Stimulated activated CD4-positive, alpha-beta T cell treated with anti-CD3 and anti-CD28 coated beads, TNF-alpha, amount 100 ng/mL, for 24 hours (primary cell): ENCODE measurements around the gene PARD3B.
"Not testable (repeated sequence)": the region's sequence is repeated elsewhere in the genome, so short reads cannot be mapped to it uniquely, and the experiment has no call there.

Source experiments
- DNase-seq, 3 experiments: peaks; one replicate each; pipeline ENCODE4 v3.0.0-alpha.2; 2020; ENCODE audit warnings: low read depth in 3 of 3

The PARD3B gene

DNA sequence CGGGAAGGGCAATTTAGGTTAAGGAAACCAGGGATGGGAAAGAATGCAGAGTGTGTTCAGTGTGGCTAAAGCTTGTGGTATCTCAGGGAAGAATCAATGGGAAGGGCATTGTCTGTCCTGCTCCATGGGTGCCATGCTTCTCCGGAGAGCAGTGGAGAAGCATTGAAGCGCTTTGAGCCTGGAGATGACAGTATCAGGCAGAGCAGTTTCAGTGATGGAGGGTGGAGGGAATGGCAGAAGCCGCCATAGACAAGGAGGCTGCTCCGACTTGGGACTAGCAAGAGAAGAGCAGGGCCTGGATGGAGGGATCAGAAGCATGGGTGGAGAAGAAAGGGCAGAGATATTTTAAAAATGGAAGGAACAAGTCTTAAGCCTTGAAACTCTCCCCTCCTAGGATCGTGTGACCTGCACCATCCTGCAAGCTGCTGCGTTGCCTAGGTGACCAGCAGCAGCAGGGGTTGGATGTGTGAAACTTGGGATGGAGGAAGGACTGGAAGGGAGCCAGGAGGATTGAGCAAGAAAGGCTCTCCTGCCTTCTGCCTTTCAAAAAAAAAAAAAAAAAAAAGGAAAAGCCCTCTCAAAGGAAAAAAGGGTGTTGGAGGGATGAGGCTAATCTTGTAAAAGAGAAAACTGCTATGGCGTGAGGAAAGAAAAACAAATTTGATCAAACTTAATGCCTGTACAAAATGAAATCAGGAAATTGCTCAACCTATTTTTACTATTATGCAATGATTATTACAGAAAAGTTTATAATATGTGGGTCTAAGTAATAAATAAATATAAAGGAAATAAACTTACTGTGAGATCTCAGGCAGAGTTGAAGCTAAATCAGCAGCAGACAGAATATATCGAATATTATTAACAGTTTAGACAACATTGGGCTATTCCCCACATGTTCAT is 643.2 kb downstream of the PARD3B start:
- no peak for DNase-seq

- no peak for DNase-seq
Measured at GRCh38 chr2:205189301-205189700, 644.0 kb downstream of the PARD3B start.

DNA sequence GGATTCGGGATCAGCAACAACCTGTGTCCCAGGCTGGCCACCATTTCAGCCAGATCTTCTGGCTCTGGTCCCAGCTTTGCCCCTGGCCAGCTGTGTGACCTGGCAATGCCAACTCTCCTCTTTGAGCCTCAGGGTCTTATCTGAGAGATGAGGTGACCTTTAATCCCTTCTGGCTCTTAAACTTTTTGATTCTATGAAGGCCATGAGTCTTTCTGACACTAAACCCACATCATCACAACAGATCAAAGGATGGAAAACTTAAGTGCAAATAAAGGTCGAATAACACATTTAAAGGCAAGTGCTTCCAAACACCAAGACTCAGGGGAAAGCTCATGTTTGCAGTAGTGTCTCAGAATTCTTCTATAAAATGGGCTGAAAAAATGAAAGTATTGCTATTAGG is 645.3 kb downstream of the PARD3B start:
- no peak for DNase-seq

DNA sequence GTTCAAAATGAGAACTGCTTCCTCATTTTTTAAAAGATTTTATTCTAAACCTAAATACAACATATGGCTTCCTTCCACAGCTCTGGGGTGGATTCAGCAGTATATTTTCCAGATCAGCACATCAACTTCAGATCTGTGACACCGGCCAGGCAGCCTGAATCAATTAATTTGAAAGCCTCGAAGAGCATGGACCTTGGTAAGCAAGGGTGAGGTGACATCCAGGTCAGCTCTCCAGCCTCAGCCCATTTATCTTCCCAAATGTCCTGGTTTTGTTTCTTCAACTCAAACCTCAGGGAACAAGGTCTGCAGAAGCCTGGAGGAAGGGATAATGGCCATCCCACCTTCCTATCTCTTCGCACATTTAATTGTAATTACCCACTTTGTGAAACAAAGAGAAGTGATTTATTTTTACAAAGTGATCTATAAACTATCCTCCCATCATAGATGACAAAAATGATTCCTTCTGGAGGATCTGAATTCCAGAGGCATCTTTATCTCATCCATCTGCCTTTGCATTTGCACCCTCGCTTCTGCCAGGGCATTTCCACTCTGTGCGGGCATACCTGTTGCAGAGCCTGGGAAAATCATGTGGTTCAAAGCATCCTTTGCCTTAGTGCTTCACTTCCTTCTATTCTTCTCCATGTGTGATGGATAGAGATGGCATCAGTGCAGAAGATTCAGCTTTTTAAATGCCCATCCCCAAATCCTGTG is 648.0 kb downstream of the PARD3B start:
- no peak for DNase-seq

GRCh38 chr2:205193836-205194228 is 648.6 kb downstream of the PARD3B start:
- DNase-seq: no peak

DNA sequence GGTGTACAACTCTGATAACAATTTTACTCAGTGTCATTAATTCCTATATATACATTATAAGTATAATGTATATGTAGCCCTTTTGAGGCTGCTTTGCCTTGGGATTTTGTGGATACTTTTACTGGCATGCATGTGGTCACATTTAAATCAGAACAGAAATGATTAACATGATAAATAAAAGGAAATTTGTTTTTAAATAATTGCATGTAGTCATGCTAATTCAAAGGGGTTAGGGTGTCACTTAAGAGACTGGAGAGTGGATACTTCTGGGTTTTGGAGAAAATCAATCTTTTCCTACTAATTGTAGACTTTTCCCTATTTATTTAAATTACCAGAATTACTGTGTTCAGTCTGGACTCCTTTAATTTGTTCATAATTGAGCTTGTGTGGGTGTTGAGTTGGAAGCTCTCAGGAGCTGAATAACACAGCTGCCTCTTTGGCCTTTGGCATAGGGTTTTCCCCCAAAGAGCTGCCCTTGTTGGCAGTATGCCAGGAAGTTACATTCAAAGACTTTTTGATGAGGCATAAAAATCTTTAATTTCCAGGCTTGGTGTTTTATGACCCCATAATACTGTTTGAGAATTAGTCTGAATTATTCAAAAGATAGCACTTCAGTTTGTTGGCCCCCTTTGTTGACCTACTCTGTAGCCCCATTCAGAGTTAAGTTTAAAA is 652.3 kb downstream of the PARD3B start:
- DNase-seq: no peak

DNA sequence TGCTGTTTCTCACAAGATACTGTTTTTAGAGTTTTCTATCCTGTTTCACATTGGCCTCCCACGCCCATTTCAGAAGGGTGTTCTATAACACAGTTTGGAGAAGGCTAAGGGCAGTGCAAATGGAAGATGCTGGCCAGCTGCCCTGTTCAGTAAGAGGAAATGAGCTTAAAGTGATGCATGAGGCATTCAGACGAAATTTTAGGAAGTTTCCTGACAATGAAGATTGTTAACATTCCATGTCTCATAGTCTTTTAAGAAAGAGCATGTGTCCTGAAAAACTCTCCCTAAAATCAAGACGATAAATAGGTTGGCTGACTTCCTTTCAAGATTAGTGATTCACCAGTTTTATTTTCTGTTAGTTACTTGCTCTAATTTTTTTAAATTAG is 652.9 kb downstream of the PARD3B start:
- no peak for DNase-seq

- DNase-seq: no peak
Measured at GRCh38 chr2:205199165-205199850, 654.0 kb downstream of the PARD3B start.

- no peak for DNase-seq
Measured at GRCh38 chr2:205210494-205210893, 665.2 kb downstream of the PARD3B start.

GRCh38 chr2:205212357-205212756 is 667.1 kb downstream of the PARD3B start:
- DNase-seq: no peak

DNA sequence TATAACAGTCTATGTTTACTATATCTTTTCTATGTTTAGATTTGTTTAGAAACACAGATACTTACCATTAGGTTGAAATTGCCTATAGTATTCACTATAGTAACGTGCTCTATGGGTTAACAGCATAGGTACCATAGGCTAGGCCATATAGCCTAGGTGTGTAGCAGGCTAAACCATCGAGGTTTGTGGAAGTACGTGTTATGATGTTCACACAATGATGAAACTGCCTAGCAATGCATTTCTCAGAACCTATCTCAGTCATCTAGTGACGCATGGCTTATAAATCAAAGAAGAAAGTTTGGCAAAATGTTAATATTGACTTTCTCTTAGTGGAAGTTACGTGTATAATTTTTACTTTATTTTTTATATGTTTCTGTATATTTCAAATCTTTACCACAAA is 670.8 kb downstream of the PARD3B start:
- DNase-seq: no peak

- no peak for DNase-seq
Measured at GRCh38 chr2:205216580-205216979, 671.3 kb downstream of the PARD3B start.

DNA sequence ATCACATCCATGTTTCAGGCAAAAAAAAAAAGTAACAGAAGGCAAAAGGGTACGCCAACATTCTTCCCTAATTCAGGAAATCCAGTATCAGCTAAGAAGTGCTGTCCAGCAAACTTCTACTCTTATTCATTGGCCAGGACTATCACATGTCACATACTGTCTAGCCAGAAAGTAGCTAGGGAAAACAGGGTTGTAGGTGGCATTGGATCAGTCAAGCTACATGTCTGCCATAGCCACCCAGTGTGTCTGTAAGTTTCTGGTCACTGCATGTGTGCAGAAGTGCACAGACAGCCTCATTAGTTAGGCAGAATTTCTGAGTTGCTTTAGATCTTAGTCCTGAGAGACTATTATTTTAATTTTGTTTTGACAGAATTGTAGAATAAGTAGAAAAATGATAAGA is 671.7 kb downstream of the PARD3B start:
- DNase-seq: no peak

- no peak for DNase-seq
Measured at GRCh38 chr2:205218056-205218455, 672.8 kb downstream of the PARD3B start.

DNA sequence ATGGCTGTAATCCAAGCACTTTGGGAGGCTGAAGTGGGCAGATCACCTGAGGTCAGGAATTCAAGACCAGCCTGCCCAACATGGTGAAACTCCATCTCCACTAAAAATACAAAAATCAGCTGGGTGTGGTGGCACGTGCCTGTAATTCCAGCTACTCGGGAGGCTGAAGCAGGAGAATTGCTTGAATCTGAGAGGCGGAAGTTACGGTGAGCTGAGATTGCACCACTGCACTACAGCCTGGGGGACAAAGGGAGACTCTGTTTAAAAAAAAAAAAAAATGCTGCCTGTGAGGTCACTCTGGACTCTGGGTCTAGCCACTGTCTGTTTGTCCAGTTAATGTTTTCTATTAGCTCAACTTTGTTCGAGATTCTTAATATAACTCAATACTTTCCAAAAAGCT is 673.5 kb downstream of the PARD3B start:
- DNase-seq: not testable (repeated sequence)

DNA sequence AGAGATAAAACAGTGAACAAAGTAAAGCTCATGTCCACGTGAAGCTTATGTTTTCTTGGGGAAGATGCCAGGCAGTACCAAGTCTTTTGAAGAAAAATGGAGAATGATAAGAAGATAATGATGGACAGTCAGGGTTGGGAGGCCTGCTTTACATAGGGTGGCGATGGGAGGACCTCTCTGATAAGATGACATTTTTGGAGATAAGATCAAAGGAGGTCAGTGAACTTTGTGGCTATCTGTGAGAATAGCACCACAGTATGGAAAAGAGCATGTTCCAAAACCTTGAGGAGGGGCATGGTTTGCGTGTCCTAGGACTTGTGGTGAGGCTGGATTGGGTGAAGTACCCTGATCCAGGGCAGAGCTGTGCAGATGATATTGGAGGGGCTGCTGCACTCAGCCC is 675.3 kb downstream of the PARD3B start:
- no peak for DNase-seq

DNA sequence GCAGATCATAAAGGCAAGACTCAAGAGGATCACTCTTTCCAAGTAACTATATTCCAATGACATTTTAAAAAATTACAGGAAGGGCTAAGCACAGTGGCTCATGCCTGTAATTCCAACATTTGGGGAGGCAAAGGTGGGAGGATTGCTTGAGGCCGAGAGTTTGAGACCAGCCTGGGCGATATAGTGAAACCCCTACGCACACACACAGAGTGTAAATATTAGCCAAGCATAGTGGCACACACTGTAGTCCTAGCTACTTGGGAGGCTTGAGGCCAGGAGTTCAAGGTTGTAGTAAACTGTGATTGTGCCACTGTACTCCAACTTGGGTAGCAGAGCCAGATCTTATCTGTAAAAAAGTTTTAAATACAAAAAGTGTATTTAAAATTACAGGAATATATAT is 686.8 kb downstream of the PARD3B start:
- no peak for DNase-seq

- DNase-seq: no peak
Measured at GRCh38 chr2:205235434-205235833, 690.2 kb downstream of the PARD3B start.

DNA sequence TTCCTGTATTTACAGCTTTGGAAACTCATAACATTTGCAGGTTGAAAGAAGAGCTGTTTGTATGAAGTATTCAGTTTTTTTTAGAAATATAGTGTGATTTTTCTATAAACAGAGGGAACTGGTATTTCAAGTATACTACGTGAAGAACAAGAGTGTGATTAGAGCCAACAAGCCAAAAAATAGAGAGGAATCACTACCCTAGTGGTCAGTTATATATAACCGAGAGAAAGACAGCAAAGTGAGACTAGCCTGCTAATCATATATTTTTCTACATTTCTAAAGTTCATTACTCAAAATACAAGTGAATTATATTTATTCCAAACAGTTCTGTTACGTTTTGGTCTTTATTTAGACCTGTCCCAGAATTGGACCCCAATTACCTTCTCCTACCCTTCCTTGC is 692.2 kb downstream of the PARD3B start:
- no peak for DNase-seq

DNA sequence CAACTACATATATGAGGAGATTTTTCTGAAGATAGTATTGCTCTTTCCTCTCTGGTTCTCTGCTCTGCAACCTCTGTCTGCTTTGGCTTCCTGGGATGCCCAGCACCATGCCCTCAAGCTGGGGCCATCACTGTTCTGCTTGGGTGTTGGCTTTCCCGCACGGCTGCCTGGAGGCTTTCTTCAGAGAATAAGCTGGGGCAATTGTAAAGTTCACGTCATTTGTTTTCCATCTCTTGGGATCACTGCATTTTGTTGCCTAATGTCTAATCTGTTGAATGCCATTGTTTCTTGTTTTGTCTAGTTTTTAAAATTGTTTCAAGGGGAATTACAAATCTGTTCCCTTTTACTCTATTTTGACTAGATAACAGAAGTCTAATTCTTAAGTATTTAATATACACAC is 699.7 kb downstream of the PARD3B start:
- DNase-seq: no peak

GRCh38 chr2:205245652-205246051 is 700.4 kb downstream of the PARD3B start:
- no peak for DNase-seq

GRCh38 chr2:205259121-205259520 is 713.8 kb downstream of the PARD3B start:
- DNase-seq: no peak
